Adipose tissue (tissue), 3 donors: Measurements from ENCODE around the gene DNAH17. TPM values are rescaled to one million over a fixed set of nuclear protein-coding genes. Genes with fewer than 3 reads are reported as not detected.

Source experiments
- H3K27ac ChIP-seq: one replicate; pipeline ENCODE4 v1.5.1; 2013; ENCODE audit warnings: low read depth, low read length
- WGBS, 3 donors: extraction: QIAGEN DNeasy Blood & Tissue Kit; methylation state at CpG; one replicate each; pipeline ENCODE4 v1.1.7; 2013; 5-methylcytosine and 5-hydroxymethylcytosine counted together
- polyA plus RNA-seq, 3 donors: library from polyadenylated mRNA; stranded (reverse); fragments of 200-250 nt; gene quantifications; one replicate each; pipeline ENCODE4 v1.2.3, GENCODE V29; 2013
- donor health status: healthy with polysubstance abuse.
- donor health status: Bipolar disorder and iron deficiency.
- donor health status: healthy.

The DNAH17 gene
- polyA plus RNA-seq, 3 donors, result 0.35 to 4.8 (median 4.4) TPM

DNA sequence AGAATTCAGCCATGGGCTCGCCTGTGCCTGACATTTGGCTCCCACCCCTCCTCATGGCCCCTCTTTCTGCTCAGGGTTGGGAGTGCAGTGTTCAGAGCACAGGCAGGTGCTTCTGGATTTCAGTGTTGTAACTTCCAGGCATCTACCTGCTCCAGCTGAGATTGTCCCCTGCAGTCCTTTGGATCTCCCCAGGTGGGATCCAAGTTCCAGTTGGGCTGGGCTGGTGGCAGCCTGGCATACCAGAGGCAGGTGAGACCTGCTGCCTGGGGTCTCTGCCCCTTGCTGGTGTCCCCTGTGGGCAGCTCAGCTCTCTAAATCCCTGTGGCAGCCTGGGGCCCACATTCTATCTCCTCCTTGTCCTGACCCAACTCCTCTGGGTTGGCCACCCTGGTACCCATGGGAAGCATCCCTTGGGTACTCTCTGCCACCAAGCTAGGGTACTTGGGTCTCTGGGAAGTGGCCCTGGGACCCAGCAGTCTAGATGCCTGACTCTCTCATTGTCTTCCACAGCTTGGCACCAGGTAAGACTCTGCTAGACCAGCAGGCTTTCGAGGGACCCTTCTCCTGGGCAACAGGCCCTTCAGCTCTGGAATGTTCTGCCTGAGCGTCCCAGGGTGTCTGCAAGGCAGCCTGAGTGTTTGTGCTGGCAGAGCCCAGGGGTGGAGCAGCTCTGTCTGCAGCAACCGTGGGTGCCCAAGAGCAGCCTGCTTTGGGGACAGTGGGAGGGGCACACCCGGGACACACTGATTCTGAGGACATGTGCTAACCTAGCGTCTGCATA, 42.5 kb downstream of the DNAH17 start:
- H3K27ac ChIP-seq, result no peak overlapping the region
- 72 to 78% (median 77%) methylated on average over 6 of the region's 6 CpGs for WGBS, 3 donors

DNA sequence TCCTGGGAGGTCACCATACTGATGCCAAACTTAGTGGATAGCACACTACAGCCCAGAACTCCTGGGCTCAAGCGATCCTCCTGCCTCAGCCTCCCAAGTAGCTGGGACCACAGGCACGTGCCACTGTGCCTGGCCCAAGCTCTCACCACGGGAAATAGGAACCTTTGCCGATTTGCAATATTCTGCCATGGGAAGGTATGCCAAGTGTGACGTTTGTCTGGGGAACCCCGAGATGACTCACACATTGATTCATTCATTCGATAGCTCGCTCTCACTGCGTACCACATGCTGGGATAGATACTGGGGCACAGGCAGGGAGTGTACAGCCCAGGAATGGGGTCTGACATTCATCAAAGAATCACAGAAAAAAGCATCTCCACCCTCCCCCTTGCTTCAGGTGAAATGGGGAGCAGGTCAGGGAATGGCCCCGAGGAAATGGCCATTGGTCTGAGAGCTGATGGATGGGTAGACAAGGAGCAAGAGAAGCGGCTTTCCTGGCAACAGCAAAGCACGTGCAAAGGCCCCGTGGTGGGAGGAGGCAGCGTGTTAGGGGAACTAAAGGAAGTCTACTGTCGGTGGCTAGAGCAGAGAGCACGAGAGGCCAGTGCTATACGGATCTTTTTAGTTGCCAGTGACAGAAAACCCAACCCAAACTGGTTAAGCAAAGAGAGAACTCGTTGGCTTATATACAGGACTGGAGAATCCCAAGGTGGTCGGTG, 44.1 kb downstream of the DNAH17 start:
- WGBS, 3 donors, result 82 to 92% (median 85%) methylated on average over 19 of the region's 19 CpGs
- no peak overlapping the region for H3K27ac ChIP-seq

DNA sequence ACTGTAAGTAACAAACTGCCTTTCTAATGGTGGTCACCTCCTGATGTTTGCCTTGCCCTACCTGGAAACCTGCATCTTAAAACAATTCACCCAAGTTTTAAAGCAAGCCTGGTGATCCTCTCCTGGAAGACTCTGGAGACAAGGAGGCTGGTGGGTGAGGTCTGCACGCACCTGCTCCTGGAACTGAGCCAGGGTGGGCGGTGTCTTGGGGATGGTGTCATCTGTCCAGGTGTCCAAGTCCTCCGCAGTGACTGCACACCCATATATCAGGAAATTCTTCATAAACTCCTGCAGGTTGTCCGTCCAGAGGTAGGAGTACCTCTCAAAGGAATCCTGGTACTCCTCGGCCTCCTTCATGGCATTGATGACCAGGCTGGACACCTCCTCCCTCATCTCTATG, 44.9 kb downstream of the DNAH17 start:
- WGBS, 3 donors, result 73 to 89% (median 85%) methylated on average over 5 of the region's 5 CpGs
- no peak overlapping the region for H3K27ac ChIP-seq

DNA sequence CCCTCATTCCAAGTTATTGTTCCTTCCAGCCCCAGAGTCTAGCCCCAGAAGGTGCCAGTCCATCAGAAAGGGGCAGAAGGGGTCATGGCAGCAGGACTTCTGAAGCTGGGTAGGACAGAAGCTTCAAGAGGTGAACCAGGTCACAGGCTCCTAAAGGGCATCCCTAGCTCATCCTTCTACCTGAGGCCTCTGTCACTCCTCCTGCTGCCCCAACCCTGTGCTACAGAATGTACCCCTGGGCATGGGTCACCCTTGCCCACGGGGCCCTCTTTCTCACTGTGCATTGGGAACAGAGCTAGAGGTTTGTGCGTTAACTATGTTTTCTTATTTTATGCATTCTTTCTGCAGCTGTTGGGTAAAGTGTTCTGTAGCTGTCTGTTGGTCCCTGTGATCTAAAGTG, 46.5 kb downstream of the DNAH17 start:
- no peak overlapping the region for H3K27ac ChIP-seq
- WGBS, 3 donors, result 75 to 82% (median 80%) methylated on average over 2 of the region's 2 CpGs

DNA sequence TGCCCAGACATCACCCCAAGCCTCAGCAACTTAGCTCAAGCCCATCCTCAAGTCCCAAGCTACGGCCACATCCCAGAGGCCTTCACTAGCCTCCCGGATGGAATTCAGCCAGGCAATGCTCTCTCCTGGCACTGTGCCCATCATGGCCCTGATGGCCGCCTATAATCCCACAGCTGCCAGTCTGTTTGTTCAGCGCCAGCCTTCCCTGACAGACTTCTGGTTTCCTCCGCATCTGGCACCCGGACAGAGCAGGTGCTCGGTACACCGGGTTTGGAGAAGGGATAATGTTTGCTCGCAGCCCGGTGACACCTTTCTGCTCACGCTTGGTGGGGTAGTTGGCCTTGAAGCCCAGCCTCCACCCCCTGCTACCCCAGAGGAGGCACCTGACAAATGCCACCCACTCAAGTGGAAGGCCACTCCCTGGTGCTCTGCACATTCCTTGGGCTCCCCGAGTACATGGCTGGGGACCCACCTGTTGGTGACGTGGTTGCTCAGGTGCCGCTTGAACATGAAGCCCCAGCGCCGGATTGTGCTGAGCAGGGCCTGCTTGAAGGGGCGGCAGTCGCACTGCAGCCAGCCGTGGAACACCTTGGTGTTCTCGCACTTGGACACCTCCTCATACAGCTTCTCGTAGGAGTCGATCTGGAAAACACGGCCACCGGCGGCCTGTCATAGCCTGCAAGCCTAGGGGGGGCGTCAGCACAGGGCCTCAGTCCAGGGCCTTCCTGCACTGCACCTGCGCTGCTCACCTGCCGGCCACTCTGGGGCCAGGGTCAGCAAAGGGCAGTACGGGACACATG, 47.1 kb downstream of the DNAH17 start:
- no peak overlapping the region for H3K27ac ChIP-seq
- WGBS, 3 donors, result 64 to 94% (median 91%) methylated on average over 29 of the region's 29 CpGs

DNA sequence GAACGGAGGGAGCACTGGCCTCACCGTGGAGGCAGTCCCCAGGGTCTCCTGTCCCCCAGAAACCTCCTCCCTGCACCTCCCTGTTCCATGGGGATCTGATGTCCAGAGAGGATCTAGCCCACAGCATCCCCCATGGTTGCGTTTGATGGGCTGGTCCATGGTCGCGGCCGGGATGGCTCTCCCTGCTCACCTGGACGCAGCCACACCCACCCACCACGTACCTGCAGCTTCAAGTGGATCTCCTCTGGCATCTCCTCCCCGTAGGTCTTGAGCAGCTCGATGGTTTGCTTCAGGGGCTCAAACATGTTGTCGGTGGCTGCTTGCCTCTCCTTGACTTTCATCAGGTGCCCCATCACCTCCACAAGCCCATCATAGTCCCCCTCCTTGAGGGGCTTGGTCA, 47.9 kb downstream of the DNAH17 start:
- WGBS, 3 donors, result 86 to 93% (median 87%) methylated on average over 11 of the region's 11 CpGs
- H3K27ac ChIP-seq, result no peak overlapping the region

DNA sequence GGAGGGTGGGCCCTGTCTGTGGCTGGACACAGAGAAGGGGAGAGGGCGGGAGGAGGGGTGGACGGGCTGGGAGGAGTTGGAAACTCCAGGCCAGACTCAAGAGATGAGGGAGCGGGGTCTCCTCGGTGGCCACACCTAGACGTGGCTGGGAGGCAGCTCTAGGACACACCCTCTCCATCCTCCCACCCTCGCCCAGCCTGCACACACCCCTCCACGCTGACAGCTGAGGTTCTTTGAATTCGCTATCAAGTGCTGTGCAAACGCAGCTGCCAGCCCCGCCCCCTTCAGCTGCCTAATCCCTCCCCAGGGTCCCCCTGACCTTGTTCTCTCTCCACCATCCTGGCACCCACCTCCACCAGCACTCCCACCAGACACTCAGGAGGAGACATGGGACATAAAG, 48.7 kb downstream of the DNAH17 start:
- no peak overlapping the region for H3K27ac ChIP-seq
- 45 to 60% (median 55%) methylated on average over 10 of the region's 10 CpGs for WGBS, 3 donors

DNA sequence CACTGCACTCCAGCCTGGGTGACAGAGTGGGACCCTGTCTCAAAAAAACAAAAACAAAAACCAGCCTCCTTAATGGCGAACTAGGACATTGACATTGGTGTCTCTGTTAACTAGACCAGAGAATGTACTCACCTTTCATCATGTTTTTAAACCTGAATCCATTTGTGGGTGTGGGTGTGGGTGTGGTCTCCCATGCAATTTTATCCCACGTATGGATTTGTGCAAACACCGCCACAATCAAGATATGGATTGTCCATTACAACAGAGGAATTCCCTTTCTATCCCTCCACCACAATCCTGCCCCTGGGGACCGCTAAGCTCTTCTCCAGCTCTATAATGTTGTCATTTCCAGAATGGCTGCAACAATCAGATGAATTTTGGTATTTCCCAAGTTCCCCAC, 49.9 kb downstream of the DNAH17 start:
- 87 to 94% (median 88%) methylated on average over 4 of the region's 4 CpGs for WGBS, 3 donors
- H3K27ac ChIP-seq, result no peak overlapping the region

DNA sequence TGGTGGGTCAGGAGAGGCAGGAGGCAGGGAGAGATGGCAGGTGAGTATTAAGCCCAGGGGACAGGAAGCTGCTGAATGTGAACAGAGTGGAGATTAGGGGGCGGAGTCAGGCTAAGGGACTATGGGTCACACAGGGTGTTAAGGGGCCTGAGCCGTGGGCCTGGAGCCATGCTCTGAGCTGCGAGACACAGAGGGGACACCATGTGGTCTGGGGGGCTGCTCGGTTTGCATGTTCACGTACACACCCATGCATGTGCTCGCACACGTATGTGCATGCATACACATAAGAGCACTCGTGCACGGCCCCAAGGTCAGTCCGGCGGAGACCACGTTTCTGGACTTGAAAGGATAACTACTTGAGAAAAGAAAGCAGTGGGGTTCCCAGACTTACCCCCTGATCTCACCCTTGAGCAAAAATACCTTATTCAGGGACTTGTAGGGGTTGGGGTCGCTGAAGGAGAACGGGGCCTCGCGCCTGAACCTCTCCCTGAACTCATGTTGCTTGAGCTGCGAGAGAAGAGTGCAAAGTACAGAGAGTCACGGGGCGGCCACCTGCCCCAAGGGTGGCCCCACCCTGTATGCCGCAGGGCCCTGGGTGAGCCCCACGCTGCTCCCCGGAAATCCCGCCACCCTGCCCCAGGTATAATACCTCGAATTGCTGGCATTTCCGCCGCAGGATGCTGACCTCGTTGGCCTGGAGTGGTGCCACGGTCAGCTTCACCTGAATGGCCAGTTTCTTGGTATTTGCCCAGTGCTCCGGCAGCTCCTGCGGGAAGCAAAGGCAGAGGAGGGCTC, 50.8 kb downstream of the DNAH17 start:
- H3K27ac ChIP-seq, result no peak overlapping the region
- 87 to 93% (median 92%) methylated on average over 30 of the region's 30 CpGs for WGBS, 3 donors

DNA sequence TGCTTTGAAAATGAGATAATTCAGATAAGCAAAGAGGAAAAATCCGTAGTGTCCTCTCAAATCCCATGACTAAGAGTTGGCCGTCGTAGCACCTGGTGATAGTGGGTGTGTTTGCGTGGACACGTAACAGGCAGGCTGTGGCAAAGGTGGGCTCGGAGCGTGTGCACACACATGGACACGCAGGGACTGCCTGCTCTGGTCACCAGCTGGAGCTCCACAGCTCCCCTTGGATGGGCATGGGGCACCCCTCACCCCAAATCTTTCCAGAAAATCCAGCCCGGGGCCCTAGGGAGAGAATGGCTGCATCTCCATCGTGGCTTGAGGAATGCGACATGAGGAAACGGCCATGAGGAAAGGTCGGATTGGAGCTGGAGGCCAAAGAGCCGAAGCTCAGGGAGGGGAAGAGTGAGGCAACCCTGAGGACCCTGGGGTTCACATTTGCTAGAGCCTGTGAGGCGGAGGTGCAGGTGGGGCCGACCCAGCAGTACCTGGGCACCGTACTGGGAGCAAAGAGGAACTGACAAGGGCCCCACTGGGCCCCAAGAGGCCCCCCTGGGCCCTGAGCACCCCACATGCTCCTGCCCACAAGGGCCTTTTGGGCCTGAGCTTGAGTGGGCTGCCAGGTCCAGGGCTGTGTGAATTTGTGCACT, 51.6 kb downstream of the DNAH17 start:
- no peak overlapping the region for H3K27ac ChIP-seq
- WGBS, 3 donors, result 83 to 85% (median 85%) methylated on average over 17 of the region's 17 CpGs

DNA sequence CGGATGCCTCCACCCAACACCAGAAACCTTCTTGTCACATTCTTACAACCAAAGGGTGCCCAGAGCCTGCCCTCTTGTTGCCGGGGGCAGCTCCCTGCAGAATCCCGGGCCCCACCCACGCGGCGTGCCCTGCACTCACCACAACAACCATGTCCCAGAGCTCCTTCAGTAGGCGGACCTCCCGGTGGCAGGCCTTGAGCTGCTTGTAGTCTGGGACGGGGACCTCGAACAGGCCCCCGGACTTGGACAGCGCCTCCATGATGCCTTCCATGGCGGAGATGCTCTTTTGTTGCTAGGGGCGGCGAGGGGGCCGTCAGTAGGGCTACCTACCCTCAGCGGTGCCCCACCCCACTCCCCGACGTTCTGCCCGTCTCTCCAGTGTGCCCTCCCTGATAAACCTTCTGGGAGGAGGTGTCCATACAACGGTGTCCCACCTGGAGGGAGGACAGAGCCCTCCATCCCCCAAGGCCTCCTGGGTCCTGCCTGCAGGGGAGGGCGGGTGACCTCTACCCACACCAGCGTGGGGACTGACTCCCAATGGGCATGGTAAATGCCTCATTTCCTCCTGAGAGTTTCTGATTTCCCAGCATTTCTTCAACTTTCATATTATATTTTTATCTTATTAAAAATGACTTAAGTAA, 52.2 kb downstream of the DNAH17 start:
- no peak overlapping the region for H3K27ac ChIP-seq
- 88 to 91% (median 90%) methylated on average over 23 of the region's 23 CpGs for whole genome bisulfite sequencing, 3 donors

DNA sequence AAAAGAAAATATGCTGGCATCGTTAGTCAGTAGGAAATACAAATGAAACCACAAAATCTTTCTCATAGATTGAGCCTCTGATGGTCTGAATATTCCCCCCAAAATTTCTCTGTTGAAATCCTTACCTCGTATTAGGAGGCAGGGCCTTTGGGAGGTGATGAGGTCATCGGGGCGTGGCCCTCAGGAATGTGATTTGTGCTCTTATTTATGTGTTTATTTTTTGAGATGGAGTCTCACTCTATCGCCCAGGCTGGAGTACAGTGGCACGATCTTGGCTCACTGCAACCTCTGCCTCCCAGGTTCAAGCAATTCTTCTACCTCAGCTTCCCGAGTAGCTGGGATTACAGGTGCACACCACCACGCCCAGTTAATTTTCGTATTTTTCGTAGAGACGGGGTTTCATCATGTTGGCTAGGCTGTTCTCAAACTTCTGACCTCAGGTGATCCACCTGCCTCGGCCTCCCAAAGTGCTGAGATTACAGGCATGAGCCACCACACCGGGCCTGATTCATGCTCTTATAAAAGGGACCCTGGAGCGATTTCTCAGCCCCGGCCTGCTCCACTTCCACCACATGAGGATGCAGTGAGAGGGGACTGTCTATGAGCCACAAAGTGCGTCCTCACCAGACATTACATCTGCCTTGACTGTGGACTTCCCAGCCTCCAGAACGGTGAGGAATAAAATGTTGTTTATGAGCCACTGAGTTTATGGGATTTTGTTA, 53.1 kb downstream of the DNAH17 start:
- no peak overlapping the region for H3K27ac ChIP-seq
- 86 to 93% (median 87%) methylated on average over 17 of the region's 17 CpGs for WGBS, 3 donors

DNA sequence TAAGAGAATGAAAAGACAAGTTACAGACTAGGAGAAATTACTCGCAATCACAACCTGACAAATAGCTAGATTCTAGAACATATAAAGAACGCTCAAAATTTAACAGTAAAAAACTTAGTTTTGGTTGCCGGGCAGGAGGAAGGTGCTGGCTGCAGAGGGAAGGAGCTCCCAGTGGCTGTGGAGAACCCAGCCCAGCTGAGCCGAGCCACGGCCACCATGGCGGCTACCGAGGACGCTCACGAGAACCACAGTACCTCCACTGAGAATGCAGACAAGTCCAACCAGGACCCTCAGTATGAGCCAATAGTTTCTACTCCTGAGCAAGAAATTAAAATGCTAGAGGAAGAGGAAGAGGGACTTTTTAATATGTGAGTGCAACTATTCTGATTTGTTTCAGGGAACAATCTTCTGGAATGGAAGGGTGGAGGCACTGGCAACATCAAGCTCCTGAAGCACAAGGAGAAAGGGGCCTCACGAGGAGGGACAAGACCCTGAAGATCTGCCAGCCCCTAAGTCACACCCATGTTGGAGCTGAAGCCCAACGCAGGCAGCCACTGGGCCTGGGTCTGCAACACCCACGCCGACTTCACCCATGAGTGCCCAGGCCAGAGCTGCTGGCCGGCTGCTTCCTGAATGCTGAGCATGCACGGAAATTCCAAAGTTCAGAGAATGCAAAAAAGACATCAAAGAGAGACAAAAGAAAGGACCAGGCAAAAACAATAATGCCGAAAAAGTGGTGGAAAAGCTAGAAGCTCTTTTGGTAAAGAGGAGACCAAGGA, 55.0 kb downstream of the DNAH17 start:
- 90 to 95% (median 92%) methylated on average over 16 of the region's 16 CpGs for WGBS, 3 donors
- H3K27ac ChIP-seq, result no peak overlapping the region

DNA sequence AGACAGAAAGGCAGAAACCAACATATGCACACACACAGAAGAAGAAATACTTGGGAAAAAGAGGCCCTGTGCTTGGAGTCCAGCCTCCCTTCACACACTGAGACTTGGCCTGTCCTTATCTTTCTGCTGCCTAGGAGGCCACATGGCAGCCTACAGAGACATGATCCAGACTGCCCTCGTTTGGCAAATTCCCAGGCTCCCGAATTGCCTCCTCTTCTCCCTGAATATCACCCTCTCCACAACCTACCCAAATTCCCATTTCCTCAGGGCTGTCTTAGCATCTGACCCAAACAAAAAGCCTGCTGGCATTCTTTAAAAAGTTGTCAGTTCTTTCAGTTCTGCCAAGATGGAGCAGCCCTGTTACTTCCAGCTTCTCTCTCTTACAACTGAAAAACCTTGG, 59.8 kb downstream of the DNAH17 start:
- no peak overlapping the region for H3K27ac ChIP-seq
- 69 to 79% (median 75%) methylated on average over 2 of the region's 2 CpGs for WGBS, 3 donors

DNA sequence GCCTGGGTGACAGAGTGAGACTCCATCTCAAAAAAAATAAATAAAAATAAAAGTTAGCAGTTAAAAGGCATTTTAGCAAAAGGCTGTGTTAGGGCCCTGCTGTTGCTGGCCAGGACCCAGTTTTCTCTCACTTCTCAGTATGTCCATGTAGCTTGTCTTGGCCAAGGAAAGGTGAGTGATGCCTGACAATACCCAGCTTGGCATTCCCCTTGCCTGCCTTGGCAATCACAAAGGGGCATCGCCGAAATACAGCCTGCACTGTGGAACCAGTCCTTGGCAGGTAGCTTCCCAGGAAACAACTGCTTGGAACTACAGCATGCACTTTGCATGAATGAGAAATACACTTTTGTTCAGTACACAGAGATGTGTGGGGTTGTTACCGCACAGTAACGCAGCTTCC, 61.7 kb downstream of the DNAH17 start:
- no peak overlapping the region for H3K27ac ChIP-seq
- WGBS, 3 donors, result 76 to 95% (median 81%) methylated on average over 4 of the region's 4 CpGs

DNA sequence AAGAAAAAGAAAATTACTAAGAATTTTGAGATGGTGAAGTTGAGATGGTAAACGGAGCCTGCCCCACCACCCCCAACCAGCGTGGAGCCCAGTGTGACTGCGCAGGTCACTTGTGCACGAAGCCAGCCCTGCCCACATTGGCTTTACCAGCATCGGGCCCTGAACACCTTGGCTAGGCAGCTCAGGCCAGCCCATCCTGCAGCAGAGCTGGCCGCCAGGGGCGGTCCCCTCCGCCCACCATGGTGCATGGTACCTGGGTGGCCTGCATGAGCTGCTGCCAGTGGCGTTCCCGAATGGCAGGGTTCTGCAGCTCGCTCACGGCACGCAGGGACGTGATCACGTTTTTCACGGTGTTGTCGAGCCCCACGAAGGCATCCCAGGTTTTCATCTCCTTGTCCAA, 62.7 kb downstream of the DNAH17 start:
- 93 to 95% (median 94%) methylated on average over 18 of the region's 18 CpGs for WGBS, 3 donors
- H3K27ac ChIP-seq, result no peak overlapping the region
